CD4-positive, alpha-beta T cell treated with Interleukin-4 for 1 hour (primary cell): ENCODE results near the gene PHLDA3.
A peak's percentile ranks its signal among the peaks of the same experiment; 100 is the strongest.
"Not testable (repeated sequence)": the region's sequence is repeated elsewhere in the genome, so short reads cannot be mapped to it uniquely, and the experiment has no call there.

Experiments used
- DNase-seq, 2 donors: peaks; one replicate each; pipeline ENCODE4 v3.0.0-alpha.2; 2020 to 2022

Gene PHLDA3

DNA sequence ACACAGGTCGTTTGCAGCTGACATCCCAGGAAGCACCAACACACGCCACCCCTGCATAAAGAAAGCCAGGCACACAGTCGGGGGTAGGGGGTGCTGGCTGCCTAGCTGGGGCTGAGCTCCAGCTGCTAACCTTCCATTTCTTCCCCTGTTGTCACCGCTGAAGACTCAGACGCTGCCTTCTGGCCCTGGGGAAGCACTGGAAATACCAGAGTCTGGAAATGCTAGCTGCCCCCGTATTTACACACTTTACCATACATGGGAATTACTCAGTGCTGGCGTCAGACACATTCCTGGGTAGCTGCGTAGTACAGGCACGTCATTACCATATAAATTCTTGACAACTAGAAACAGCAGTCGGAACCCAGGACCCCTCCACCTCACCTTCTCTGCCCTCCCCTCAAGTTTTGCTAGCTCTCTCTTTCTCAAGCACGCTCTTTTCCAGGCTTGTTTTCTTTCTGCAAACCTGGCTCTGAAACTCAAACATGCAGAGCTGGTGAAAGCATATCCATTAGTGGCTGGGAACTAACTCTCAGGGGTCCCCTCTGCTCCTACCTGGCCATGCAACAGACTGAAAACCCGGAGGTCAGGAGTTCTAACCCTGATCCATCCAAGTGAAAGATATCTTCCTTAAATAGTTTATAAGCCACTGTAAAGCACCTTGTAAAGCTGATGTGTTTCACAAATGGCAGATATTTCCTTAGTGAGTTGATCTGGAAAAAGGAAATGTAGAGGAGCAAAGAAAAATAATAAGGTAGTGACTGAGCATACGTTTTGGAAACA, 34.6 kb upstream of the PHLDA3 start:
- no peak for DNase-seq

DNA sequence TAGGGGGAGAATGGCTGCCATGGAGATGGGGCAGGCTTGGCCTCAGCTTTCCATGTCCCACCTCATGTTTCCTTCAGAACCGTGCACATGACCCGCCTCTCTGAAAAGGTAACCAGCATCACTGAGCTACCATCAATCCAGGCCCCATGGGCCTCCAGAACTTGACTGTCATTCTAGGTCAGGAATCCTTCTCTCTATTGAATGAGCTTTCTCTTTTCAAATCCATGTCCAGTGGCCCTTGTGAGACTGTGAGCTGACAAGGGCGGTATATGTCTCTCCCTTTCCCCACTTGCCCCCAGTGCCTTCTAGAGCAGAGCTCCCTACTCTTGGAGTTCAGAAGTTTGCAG, 33.5 kb upstream of the PHLDA3 start:
- no peak for DNase-seq

DNA sequence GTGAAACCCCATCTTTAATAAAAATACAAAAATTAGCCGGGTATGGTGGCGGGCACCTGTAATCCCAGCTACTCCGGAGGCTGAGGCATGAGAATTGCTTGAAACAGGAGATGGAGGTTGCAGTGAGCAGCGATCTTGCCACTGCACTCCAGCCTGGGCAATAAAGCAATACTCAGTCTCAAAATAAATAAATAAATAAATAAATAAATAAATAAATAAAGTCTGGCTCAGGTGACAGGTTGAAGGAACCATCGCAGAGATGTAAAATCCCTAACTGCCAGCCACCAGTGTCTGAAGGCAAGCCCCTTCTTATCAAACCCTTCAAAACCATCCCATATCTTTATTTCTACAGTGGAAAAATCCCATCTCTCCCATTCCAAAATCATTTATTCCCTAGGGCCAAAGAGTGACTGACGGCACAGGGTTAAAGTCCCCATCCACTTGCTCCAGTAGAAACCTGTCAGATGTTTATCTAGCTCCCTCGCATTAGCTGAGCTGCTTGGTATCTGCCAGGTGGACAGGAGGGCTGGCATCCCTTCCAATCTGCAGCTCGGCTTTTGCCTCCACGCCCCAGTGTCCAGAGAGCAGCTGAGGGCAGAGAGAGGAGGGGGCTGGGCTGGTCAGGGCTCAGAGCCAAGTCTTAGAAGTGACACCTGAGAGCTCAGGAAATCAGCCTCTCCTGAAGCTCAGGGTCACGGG, 33.0 kb upstream of the PHLDA3 start:
- DNase-seq: no peak

DNA sequence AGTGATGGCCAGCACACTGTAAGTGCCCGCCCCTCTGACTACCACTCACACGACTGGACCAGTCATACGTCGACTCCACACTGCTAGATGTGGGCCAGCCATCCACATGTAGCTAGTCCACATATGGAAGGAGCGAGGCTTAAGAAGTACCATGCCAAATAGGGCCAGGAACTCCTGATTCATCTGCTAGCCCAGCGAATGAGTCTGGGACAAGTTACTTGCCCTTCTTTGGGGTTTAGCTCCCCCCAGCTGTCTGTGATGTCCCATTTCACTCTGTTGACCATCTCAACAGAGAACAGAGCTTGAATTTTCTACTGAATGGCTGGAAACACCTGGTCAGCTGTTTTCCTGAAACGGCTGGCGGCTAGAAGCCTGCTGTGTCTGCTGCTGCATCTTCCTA, 32.2 kb upstream of the PHLDA3 start:
- DNase-seq: no peak

DNA sequence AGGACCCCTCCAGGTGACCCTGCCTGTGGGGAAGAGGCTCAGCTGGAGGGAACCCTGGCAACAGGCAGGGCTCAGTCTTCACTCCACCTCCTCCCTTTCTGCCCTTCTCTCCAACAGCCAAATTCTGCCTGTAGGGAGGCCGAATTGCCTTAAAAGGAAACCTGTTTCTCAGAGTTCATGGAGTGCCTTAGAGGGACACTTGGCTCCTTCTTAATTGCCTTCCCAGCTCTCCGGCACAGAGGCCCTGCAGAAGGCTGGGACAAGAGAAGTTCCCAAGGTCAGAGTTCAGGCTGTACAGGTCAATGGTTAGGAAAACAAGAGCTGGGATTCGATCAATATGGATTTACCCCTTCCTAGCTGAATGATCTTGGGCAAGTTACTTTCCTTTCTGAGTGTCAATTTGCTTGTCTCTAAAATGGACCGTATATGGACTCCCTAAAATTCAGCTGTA, 31.7 kb upstream of the PHLDA3 start:
- no peak for DNase-seq

DNA sequence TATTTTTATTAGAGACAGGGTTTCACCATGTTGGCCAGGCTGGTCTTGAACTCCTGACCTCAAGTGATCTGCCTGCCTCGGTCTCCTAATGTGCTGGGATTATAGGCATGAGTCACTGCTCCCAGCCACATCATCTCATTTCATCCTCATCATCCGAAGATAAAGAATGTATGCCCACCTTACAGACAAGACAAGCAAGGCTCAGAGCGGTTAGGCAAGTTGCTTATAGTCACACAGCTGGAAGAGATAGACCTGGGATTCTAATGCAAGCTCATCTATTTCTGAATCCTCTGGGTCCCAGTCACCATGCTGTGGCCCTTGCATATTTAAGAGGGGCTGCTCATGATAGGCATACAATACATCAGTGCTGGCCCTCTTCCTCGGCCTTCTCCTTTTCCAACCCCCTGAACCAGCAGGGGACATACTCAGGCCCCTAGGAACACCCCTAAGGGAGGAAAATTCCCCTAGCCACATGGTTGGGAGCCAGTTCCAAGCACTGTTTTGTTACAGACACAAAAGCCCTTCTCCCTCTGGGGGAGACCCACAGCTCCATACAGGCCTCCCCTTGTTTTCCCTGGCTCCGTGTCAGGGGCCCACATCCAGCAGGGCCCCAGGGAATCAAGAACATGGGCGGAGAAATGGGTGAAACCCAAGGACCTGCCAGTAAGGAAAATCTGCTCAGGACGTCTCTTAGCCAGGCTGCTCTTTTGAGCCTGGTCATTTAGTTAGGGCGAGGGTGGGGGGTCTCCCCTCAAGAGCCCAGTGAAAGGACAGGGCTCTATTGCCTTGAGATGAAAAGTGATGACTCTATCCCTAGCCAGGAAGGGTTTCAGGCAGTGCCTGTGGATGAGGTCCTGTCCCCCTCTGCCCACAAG, 31.0 kb upstream of the PHLDA3 start:
- DNase-seq: no peak

DNA sequence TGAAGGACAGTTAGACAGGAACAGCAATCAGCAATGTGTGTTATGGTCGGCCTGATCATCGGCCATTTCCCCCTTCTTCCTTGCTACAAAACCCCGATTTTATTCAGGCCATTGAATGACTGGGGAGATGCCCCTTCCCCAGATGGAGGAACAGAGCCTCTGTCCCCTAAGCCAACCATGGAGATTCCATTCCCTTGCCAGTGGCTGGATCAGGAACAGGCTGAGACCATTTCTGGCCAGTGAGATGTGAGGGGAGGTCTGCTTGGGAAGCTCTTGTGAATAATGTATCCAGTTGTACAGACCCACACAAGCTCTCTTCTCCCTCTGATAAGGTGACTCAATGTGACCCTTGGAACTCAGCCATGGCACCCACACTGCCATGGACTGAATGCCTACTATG, 30.2 kb upstream of the PHLDA3 start:
- DNase-seq: no peak

DNA sequence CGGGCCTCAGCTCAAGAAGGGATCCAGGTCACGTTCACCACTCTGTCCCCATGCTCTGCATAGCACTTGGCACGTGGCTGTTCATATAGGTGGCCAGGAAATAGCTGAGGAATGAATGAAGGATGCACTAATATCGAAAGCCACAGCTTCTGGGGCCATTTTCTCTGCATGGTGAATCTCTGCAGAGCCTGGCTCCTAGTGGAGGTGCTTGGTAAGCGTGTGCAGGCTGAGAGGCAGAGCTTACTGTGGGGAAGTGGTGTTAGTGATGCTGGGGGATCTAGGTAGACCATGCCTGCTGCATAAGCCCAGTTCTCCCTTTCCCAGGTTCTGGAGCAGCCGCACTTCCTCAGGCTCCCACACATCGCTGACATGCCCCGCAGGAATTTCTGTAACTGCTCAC, 29.6 kb upstream of the PHLDA3 start:
- DNase-seq: no peak

DNA sequence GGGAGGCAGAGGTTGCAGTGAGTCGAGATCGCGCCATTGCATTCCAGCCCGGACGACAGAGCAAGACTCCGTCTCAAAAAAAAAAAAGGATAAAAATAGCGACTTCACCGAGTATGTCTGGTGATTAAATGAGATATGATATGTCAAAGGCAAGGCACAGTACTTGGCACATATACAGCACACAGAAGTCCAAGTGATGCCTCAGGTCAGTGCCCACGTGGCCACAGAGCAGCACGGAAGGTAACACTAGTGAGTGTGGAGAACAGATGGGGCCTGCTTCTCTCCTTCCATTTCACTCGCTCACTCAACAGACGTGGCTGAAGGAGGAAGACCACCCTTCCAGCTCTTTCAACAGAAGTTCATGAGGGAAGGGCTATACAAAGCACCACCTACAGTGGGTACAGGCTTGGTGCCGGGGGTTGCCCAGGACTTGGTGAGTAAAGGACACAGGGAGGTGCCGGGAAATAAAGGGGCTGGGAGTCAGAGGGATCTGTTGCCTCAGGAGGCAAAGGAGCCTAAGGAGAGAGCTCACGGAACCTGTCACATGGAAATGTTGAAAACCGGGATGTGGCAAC, 29.0 kb upstream of the PHLDA3 start:
- no peak for DNase-seq

DNA sequence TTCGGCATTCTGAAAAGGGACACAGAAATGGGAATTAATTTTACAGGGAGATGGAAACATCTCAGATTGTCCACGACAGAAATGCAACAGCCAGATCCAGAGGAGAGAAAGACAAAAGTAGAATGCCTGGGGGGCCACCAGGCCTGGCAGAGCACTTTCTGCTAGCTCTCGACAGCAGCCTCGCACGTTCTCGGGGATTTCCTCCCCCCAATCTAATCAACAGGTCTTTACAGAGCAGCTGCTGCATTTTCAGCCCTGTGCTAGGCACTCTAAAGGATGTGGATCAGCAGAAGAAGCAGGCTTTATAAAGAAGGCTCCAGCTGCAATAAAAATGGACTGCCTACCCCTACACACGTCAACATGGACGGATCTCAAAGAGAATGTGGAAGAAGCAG, 27.3 kb upstream of the PHLDA3 start:
- DNase-seq: no peak

DNA sequence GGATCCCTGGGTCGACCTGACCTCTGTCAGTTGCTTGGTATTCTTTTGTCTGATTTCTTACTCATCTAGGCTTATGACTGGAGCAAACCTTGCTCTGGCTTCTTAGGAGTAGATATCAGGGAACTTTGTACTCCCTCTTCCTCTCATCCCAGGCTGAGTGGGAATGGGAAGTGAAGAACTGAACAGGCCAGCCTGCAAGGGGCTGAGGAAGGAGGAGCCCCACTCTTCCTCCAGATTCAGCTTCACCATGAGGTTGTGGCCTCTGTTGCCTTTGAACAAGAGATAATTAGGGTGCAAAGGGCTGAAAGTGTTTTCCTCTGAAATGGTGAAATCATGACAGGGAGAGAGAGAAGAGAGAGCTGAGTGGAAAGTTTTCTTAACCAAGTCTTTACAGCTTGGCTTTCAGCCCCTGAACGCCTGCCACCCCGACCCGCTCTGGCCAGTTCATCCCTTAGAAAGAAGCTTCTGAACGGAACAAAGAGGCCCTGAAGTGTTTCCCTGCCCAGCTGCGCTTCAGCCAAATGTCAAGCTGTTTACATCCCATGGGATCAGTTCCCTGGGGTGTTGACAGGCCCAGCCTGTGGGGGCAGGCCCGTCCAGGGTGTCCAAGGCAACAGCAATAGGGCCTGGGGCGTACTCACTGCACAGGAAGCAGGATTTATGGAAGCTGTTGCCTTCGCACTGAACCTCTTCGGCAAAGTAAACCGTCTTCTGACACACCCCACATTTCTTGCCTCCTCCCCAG, 26.7 kb upstream of the PHLDA3 start:
- DNase-seq: no peak

DNA sequence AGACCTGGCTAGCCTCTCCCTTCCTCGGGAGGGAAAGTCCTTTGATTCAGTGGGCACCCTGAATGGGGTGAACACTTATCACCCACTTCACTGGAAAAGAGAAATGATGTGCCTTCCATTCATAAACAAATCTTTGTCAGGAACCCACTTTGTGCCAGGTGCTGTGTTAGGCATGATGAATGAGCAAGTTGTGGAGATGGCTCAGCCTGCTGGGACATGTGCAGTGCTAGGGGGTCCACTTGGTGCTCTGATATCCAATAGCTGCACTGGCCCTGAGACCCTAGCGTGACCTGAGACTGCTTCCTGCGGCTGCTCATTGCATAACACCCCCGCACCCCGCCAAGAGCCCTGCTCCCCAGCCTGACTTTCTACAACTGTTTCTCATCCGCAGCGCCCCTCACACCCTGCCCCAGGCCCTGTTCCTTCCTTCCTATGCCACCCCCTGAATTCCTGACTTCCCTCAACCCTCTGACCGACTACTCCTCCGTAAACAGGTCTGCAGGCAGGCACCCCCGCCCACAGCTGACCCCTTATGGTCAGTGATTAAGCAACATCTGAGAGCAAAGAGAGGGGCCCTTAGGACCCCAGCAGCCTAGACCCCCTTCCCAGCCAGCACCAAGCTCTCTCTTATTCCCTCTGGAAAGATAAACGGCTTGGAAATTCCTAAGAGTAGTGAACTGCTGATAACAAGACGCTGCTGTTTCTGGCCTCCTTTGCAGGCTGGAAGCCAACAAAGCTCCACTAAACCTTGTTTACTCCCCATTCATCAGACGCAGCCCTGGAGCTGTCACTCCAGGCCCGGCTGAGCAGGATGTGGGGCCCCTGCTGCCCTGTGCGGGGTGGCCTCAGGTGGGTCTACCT, 25.0 kb upstream of the PHLDA3 start:
- no peak for DNase-seq

DNA sequence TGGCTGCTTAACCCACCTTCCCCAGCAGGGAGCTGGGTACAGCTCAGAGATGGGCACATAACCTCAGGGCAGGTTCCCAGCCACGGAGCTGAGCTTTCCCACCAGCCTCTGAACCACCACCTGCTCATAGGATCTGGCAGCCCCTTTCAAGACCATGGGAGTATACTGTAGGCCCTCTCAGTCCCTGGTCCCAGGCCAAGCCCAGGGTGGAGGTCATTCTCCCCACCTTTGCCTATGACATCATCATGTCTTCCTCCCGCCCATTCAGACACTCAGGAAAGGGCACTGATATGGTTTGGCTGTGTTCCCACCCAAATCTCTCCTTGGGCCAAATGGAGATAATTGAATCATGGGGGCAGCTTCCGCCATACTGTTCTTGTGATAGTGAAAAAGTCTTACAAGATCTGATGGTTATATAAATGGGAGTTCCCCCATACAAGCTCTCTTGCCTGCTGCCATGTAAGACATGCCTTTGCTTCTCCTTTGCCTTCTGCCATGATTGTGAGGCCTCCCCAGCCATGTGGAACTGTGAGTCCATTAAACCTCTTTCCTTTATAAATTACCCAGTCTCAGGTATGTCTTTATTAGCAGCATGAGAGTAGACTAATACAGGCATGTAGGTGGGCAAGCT, 24.2 kb upstream of the PHLDA3 start:
- not testable (repeated sequence) for DNase-seq

DNA sequence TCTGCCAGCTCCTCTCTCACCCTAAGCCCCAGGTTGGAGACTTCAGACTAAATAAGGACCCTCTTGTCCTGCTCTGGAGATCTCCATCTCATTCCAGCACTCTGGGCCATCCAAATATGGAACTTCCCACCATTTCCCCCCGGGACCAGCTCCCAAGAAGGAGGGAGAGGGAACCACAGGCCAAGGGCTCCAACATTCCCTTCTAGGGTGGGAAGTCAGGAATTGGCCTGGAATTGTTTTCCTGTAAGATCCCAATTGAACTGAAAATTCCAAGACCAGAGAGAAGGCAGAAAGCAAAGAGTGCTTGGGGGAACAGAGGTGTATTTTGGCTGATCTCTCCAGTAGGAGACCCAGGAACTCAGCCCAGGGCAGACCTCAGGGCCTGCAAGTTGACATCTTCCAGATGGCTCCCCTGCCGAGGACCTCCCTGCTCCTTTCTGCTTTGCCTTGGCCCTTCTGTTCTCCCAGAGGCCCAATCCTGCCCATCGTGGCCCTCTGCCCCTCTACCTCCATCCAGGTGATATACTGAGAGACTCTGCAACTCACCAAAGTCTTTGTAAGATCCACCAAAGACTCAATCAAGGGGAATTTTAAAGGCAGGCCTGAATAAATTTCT, 23.0 kb upstream of the PHLDA3 start:
- no peak for DNase-seq

DNA sequence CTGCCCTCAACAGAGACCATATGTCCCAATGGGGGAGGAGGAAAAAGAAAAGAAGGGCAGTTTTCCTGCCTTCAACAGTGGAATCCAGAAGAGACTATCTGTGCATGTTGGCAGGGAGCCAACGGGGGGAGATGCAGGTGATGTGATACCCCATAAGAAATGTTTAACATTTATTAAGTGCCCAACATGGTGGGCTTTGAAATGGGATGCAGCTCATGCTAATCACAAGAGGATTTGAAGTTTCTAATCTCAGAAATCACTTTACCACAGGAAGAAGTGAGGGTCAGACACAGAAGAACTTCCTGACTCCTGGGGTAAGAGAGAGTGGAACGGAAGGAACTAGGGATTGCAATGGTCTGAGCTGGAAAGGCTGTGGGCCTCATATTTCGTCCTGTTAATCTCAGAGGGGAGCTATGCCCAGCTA, 21.7 kb upstream of the PHLDA3 start:
- DNase-seq: no peak

DNA sequence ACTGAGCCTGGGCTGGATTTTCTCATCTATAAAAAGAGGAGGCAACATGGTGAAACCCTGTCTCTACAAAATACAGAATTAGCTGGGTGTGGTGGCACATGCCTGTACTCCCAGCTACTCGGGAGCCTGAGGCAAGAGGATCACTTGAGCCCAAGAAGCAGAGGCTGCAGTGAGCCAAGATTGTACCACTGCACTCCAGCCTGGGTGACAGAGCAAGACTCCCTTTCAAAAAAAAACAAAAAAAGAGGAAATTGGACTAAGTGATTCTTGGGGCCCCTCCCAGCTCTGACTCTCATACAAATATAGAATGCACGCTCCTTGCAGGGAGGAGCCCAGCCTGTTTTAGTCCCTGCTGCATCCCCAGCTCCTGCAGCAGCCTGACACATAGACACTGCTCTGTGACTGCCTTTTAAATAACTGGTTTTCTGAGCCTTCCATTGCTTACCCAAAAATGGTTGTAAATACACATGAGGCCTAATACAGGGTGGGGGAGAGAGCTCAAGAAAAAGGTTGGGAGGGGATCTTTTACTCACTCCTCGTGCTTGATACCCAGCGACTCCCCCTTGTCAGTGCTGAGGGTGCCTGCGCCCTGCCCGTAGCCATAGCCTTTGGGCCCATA, 20.8 kb upstream of the PHLDA3 start:
- DNase-seq: no peak

DNA sequence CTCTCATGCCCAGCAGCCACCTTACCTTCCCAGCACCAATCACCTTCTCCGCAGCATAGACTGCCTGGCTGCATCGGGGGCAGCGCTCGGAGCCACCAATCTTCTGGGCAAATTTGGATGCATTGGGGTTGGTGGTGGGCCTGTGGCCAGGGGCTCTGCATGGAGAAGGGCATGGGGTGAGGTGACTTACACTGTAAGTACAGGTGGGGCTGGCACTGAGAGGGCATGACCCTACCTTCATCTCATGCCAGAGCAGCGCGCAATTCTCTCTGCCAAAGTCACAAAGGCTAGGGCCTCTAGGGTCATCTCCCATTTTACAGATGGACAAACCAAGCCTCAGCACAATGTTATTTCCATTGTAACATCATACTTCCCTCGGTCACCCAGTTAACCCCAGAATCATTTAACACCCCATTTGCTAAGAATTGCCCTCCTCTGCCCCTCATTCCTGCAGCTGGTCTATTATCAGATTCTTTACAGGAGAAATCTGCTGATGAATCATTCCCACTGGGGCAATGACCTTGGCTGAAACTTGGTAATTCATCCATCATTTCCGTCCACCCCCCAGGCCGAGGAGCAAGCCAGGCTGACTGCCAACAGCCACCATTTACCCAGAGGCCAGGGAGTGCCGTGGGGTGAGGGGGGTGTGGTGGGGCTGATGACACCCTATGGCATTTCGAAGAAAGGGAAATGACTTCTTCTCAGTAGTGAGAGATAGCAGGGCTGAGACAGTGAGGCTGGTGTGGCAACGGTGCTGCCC, 20.0 kb upstream of the PHLDA3 start:
- peak in 1 of 2 donors; percentile 32 for DNase-seq

DNA sequence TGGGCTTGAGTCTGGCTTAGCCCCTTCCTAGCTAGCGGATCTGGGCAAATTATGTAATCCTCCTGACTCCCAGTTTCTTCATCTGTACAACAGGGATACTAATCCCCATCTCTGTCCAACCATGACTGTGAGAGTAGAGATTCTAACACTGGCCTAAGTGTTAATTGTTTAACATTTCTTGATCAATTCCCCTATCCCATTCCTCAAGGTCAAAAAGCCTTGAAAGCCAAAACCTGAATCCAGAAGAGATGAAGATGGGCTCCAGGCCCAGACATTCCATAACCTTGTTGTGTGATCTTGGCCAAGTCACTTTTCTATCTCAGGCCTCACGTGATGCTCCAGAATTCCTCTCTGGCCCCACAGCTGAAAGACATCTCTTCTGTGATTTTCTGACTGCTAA, 18.8 kb upstream of the PHLDA3 start:
- no peak for DNase-seq

DNA sequence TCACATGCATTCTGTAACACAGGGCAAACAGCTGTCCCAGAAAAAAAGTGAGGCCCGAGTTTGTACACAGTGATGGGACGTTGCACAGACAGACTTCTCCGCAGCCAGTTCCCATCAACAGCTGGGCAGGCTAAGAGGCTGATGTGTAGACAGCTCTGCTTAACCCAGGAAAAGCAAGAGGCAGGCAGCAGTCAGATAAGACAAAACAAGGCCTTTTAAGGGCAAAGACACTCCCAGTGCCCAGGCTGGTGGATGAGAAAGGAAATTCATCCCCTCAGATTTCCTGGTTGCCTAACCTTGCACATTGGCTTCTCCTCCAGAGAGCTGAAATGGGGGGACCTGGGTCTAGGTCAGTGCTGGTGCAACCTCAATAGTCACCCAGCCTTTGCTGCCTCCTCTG, 17.2 kb upstream of the PHLDA3 start:
- DNase-seq: no peak
